ENCODE results near the gene CCDC183.
"Not testable (repeated sequence)": the region's sequence is repeated elsewhere in the genome, so short reads cannot be mapped to it uniquely, and the experiment has no call there.

DNA sequence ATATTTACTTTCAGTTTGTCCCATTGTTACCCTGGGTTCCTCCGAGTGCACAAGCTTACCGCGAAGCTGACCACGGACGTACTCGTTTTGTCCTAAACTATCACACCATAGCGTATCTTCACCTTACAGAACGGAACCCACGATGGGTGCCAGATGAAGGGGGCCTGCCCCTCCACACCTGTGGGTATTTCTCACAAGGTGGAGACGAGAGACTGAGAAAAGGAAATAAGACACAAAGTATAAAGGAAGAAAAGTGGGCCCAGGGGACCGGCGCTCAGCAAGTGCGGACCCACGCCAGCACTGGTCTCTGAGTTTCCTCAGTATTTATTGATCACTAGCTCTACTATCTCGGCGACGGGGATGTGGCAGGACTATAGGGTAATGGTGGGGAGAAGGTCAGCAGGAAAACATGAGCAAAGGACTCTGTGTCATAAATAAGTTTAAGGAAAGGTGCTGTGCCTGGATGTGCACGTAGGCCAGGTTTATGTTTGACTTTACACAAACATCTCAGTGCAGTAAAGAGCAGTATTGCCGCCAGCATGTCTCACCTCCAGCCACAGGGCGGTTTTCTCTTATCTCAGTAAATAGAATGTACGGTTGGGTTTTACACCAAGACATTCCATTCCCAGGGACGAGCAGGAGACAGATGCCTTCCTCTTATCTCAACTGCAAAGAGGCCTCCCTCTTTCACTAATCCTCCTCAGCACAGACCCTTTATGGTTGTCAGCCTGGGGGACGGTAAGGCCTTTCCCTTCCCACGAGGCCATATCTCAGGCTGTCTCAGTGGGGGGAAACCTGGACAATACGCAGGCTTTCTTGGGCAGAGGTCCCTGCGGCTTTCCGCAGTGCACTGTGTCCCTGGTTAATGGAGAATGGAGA is 7.3 kb upstream of the CCDC183 start:
- TF ChIP-seq, protein P1, sequence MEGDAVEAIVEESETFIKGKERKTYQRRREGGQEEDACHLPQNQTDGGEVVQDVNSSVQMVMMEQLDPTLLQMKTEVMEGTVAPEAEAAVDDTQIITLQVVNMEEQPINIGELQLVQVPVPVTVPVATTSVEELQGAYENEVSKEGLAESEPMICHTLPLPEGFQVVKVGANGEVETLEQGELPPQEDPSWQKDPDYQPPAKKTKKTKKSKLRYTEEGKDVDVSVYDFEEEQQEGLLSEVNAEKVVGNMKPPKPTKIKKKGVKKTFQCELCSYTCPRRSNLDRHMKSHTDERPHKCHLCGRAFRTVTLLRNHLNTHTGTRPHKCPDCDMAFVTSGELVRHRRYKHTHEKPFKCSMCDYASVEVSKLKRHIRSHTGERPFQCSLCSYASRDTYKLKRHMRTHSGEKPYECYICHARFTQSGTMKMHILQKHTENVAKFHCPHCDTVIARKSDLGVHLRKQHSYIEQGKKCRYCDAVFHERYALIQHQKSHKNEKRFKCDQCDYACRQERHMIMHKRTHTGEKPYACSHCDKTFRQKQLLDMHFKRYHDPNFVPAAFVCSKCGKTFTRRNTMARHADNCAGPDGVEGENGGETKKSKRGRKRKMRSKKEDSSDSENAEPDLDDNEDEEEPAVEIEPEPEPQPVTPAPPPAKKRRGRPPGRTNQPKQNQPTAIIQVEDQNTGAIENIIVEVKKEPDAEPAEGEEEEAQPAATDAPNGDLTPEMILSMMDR (IDR thresholded peaks at IDR 0.05; ENCODE audit: low read depth, low read length, missing input control) = not testable (repeated sequence)
- TF ChIP-seq, protein P2, sequence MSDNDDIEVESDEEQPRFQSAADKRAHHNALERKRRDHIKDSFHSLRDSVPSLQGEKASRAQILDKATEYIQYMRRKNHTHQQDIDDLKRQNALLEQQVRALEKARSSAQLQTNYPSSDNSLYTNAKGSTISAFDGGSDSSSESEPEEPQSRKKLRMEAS (IDR thresholded peaks at IDR 0.05) = not testable (repeated sequence)
